Amygdala (tissue), 56 donors: ENCODE results near the gene DLGAP4.

Experiments
- DNase-seq, 56 donors: peaks; one replicate each; lab custom pipeline; 2025; lab: John Stamatoyannopoulos, UW

The DLGAP4 gene, protein sequence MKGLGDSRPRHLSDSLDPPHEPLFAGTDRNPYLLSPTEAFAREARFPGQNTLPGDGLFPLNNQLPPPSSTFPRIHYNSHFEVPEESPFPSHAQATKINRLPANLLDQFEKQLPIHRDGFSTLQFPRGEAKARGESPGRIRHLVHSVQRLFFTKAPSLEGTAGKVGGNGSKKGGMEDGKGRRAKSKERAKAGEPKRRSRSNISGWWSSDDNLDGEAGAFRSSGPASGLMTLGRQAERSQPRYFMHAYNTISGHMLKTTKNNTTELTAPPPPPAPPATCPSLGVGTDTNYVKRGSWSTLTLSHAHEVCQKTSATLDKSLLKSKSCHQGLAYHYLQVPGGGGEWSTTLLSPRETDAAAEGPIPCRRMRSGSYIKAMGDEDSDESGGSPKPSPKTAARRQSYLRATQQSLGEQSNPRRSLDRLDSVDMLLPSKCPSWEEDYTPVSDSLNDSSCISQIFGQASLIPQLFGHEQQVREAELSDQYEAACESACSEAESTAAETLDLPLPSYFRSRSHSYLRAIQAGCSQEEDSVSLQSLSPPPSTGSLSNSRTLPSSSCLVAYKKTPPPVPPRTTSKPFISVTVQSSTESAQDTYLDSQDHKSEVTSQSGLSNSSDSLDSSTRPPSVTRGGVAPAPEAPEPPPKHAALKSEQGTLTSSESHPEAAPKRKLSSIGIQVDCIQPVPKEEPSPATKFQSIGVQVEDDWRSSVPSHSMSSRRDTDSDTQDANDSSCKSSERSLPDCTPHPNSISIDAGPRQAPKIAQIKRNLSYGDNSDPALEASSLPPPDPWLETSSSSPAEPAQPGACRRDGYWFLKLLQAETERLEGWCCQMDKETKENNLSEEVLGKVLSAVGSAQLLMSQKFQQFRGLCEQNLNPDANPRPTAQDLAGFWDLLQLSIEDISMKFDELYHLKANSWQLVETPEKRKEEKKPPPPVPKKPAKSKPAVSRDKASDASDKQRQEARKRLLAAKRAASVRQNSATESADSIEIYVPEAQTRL

GRCh38 chr20:36305602-36306551, at the start of gene DLGAP4:
DLGAP4 (plus strand) TSS chr20:36306339; CDS start chr20:36431718, 125,379 bp downstream.
- peak in 3 of 56 donors; percentile 15 to 24 (median 19) for DNase-seq

- DNase-seq = no peak
These were observed 46.7 kb upstream of the DLGAP4 start for GRCh38 chr20:36259177-36260061.

- DNase-seq = no peak
These were observed 45.8 kb upstream of the DLGAP4 start for GRCh38 chr20:36260316-36260715.

GRCh38 chr20:36261389-36262105, 44.6 kb upstream of the DLGAP4 start:
- DNase-seq = no peak

- DNase-seq = no peak
These were observed 43.7 kb upstream of the DLGAP4 start for GRCh38 chr20:36262440-36262839.

DNA sequence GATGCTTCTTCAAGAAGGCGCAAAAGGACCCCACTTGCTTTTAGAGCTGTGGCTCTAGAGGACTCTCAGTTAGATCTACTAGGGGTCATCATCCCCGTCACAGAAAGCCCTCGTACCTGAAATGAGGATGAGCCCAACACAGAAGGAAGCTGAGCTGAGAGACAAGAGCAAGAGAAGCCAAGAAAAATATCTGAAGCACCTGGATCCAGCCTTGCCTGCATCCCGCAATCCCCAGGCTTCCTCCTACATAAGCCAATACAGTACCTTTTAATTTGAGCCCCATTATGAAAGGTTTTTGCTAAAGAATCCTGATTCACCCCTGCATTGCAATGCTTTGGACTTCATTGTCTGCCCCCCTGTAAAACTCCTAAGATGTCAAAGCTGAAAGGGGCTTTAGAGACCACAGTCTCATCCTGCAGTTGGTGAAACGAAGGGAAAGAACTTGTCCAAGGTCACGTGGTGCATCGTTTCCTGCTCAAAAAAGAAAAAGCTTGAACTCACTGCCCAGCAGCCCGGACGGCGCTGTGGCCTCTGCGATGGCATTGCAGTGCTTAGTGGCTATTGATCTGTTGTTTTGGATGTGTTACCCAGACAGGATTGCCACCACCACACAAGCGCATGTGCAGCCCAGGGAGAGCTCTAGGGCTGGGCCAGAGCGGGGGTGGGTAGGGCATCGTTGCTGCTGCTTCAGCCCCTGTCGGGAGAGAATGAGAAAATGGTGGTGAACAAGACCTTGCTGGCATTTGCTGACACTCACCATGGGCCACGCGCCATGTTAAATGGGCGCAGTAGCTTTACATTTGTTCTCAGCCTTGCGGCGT, 41.5 kb upstream of the DLGAP4 start:
- no peak for DNase-seq

GRCh38 chr20:36266189-36266588, 40.0 kb upstream of the DLGAP4 start:
- DNase-seq = no peak

DNA sequence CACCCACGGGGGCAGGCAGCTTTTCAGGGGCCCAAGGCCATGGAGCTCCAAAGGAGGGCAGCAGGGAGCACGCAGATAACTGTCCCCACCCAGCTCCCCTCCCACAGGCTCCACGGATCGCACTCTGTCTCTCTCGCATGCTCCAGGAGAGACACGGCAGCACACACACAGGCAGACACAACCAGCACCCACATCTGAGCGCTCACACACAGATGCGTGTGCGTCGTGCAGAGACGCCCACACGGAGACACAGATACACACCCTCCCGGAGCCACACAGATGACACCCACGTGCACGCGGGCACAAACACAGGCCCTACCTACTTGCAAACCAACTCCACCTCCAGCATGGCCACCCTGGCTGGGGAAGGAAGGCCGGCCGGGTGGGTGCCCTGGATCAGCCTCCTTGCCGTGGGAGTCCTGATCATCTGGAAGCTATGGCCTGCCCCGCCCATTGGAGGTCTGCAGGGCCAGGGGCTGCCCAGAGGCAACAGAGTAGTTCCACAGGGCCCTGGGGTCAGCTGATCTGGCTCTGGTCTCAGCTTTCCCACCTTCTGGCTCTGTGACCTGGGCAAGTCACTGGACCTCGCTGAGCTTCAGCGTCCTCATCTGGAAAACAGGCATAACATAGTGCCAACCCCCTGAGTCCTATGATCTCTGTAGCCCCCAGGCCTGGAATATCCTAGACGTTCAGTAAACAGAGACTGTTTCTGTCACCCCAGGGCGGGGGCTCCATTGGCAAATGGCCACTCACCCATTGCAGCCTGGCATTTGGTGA, 38.3 kb upstream of the DLGAP4 start:
- peak in 2 of 56 donors; percentile 21 to 27 for DNase-seq

- DNase-seq = peak in 26 of 56 donors; percentile 10 to 64 (median 30)
These were observed 37.4 kb upstream of the DLGAP4 start for GRCh38 chr20:36268440-36269342.

DNA sequence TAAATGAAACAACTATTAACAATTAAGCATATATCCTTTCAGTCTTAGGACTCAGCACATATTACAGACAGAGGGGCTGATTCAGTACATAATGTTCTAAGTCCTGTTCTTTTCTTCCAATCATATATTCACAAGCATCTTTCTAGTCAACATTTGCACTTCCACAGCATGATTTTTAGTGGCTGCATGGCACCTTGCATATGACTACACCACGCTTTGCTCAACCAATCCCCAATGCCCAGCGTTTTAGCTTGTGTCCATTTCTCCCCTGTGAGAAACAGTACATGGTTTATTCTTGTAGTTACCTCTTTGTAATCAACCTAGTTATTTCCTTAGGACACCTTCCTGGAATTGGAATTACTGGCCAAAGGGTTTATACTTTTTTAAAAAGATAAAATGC, 36.6 kb upstream of the DLGAP4 start:
- DNase-seq = peak in 7 of 56 donors; percentile 10 to 48 (median 30)

DNA sequence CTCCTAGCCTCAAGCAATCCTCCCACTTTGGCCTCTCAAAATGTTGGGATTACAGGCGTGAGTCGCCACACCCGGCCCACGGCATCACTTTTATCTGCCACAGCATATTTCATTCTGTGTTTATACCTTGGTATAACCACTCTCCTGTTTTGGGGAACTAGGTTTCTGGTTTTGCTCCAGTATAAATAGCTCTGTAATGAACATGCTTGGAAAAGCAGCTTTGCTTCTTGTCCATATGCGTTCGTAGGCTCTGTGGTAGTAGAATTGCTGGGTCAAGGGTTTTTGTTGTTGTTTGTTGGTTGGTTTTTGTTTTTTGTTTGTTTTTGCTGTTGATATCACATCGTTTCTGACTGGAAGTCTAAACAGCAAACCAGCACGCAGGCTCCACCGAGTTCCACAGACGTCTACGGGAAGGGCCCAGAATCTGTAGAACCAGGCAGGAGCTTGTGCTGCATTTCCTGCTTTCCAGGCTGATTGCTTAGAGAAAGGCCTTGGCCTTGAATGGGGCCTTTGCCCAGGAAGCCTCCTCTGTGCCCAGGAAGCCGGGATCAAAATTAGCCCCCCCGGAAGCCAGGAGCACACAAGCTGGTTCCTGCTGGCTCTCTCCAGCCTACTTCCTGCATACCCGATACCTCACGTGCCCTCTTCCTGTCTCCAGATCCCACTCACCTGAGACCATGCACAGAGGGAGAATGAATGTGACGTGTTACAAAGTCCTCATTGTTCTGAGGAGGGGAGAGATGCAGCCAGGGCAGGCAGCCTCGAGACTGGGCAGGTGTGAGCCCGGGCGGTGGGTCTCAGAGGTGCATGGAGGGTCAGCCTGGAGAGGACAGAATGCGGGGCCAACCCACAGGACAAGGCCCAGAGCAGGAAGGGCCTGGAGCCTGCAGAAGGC, 35.1 kb upstream of the DLGAP4 start:
- no peak for DNase-seq

DNA sequence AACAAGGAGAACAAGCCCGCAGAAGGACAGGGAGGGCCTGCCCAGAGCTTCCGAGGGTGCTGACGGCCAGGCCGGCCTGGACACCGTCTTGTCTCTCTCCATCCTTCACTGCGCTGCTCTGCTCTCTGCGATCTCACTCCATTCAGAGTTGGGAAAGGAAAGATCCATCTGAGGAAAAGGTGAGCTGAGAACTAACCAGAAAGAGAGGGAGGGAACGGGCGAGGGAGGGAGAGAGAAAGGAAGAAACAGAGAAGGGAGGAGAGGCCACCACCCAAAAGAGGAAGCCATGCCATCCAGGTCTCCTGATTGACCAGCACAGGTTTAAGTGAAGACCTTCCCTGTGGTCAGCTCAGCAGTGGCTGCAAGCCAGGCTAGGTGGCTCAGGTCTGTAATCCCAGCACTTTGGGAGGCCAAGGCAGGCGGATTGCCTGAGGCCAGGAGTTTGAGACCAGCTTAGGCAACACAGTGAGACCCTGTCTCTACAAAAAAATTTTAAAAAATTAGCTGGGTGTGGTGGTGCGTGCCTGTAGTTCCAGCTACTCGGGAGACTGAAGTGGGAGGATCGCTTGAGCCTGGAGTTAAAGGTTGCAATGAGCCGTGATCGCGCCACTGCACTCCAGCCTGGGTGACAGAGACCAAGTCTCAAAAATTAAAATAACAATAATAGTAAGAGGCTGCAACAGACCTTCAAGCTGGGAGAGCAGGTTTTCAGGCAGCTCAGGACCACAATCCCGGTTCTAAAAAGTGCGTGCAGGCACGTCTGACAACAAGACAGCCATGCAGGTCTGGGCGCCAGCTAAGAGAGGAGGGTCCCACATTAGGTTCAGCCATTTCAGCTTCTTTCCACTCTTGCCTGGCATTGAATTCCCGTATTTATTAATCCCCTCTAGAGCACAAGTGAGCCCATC, 34.2 kb upstream of the DLGAP4 start:
- no peak for DNase-seq

DNA sequence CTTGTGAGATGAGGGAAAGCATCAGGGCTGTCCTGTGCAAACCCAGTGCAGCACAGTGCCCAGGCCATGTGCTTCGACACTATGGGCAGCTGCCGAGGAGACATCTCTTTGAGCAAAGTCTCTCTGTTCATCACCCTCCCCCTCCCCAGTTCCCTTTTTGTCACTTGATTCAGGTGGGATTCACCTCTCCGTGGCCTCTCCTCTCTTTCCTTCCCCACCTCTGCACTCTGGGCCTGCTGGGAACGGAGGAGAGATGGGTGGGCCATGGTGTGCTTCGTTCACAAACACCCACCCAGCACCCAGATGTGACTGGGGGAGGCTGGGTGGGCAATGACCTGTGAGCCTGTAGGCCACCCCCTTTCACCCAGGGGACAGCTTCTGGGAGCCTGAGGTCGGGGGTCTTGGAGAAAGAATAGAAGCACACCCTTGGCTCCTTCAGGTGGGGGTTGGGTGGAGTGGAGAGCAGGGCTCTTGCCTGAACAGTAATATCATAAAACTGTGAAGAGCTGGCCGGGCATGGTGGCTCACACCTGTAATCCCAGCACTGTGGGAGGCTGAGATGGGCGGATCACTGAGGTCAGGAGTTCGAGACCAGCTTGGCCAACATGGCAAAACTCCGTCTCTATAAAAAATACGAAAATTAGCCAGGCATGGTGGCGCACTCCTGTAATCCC, 33.5 kb upstream of the DLGAP4 start:
- no peak for DNase-seq
